ENCODE measurements around the gene NRL.

NRL gene

DNA sequence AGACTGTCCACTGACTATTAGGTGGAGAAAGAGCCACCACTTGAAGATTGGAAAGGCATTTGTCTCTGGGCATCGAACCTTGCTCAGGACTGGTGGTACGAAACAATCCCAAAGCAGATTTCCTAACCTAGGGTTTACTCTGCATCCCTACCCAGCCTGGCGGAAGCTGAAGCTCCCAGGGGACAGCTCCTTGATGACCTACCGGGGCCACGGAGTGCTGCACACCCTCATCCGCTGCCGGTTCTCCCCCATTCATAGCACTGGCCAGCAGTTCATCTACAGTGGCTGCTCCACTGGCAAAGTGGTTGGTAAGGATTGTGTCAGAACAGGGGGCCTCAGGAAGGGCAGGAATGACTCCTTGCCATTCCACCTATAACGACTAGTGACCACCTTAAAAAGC is 6.5 kb upstream of the NRL start:
- H3K27me3 ChIP-seq (ENCODE audit: insufficient read depth, low read length): no peaks in the 10 kb centered on the region
- H3K9me2 ChIP-seq (ENCODE audit: low read depth, low read length): no peaks in the 10 kb centered on the region
- no peak overlapping the region for H3K9ac ChIP-seq (ENCODE audit: low read length)
- H3F3A ChIP-seq (ENCODE audit: insufficient read depth, low read length): no peaks in the 10 kb centered on the region
- H2AFZ ChIP-seq (ENCODE audit: low read length): no peak overlapping the region
- no peaks in the 10 kb centered on the region for H3K79me2 ChIP-seq (ENCODE audit: insufficient read depth, low read length)
- TF ChIP-seq, protein P1, sequence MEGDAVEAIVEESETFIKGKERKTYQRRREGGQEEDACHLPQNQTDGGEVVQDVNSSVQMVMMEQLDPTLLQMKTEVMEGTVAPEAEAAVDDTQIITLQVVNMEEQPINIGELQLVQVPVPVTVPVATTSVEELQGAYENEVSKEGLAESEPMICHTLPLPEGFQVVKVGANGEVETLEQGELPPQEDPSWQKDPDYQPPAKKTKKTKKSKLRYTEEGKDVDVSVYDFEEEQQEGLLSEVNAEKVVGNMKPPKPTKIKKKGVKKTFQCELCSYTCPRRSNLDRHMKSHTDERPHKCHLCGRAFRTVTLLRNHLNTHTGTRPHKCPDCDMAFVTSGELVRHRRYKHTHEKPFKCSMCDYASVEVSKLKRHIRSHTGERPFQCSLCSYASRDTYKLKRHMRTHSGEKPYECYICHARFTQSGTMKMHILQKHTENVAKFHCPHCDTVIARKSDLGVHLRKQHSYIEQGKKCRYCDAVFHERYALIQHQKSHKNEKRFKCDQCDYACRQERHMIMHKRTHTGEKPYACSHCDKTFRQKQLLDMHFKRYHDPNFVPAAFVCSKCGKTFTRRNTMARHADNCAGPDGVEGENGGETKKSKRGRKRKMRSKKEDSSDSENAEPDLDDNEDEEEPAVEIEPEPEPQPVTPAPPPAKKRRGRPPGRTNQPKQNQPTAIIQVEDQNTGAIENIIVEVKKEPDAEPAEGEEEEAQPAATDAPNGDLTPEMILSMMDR (IDR thresholded peaks at IDR 0.05; ENCODE audit: low read length): no peak
- TF ChIP-seq EZH2 (IDR thresholded peaks at IDR 0.05; ENCODE audit: borderline replicate concordance, low read length): no peak
- no peak overlapping the region for H3K27ac ChIP-seq (ENCODE audit: low read depth, low read length, poor library complexity, severe bottlenecking)
- H4K20me1 ChIP-seq (ENCODE audit: insufficient read depth, low read length): no peaks in the 10 kb centered on the region
- H3K36me3 ChIP-seq (ENCODE audit: insufficient read depth, low read length): peaks cover 63% of the 10 kb centered on the region
- H3K9me3 ChIP-seq (ENCODE audit: low read length): no peaks in the 10 kb centered on the region
- no peak overlapping the region for H3K4me2 ChIP-seq (ENCODE audit: low read length)
- no peak overlapping the region for H3K4me3 ChIP-seq (ENCODE audit: low read depth, low read length, poor library complexity, severe bottlenecking)
- peaks cover 5% of the 10 kb centered on the region for H3K4me1 ChIP-seq (ENCODE audit: insufficient read depth, low read length, severe bottlenecking)

DNA sequence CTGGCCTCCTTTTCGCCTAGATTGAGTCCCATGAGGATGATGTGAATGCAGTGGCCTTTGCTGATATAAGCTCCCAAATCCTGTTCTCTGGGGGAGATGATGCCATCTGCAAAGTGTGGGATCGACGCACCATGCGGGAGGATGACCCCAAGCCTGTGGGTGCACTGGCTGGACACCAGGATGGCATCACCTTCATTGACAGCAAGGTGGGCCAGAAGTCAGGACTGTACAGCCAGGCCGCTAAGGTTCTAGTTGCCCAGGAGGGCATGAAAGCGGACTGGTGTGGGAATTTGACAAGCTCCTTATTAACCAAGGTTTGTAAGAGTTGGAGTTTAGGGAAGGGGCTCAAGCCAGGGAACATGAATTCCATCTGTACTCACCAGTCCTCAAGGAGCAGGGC is 4.9 kb upstream of the NRL start:
- H3K79me2 ChIP-seq (ENCODE audit: insufficient read depth, low read length): peaks cover 4% of the 10 kb centered on the region; the same call in 1 of the 2 replicates
- H3K36me3 ChIP-seq (ENCODE audit: insufficient read depth, low read length): peaks cover 63% of the 10 kb centered on the region
- no peak overlapping the region for H3K4me2 ChIP-seq (ENCODE audit: low read length)
- H3K9me3 ChIP-seq (ENCODE audit: low read length): no peaks in the 10 kb centered on the region
- H3K4me1 ChIP-seq (ENCODE audit: insufficient read depth, low read length, severe bottlenecking): peaks cover 14% of the 10 kb centered on the region
- no peaks in the 10 kb centered on the region for H3K27me3 ChIP-seq (ENCODE audit: insufficient read depth, low read length)
- no peak overlapping the region for H3K4me3 ChIP-seq (ENCODE audit: low read depth, low read length, poor library complexity, severe bottlenecking)
- H3K9ac ChIP-seq (ENCODE audit: low read length): no peak overlapping the region
- no peak overlapping the region for H2AFZ ChIP-seq (ENCODE audit: low read length)
- TF ChIP-seq, protein P1 (IDR thresholded peaks at IDR 0.05; ENCODE audit: low read length): no peak
- TF ChIP-seq EZH2 (IDR thresholded peaks at IDR 0.05; ENCODE audit: borderline replicate concordance, low read length): no peak
- no peaks in the 10 kb centered on the region for H4K20me1 ChIP-seq (ENCODE audit: insufficient read depth, low read length)
- H3F3A ChIP-seq (ENCODE audit: insufficient read depth, low read length): no peaks in the 10 kb centered on the region
- H3K9me2 ChIP-seq (ENCODE audit: low read depth, low read length): no peaks in the 10 kb centered on the region
- no peak overlapping the region for H3K27ac ChIP-seq (ENCODE audit: low read depth, low read length, poor library complexity, severe bottlenecking)

DNA sequence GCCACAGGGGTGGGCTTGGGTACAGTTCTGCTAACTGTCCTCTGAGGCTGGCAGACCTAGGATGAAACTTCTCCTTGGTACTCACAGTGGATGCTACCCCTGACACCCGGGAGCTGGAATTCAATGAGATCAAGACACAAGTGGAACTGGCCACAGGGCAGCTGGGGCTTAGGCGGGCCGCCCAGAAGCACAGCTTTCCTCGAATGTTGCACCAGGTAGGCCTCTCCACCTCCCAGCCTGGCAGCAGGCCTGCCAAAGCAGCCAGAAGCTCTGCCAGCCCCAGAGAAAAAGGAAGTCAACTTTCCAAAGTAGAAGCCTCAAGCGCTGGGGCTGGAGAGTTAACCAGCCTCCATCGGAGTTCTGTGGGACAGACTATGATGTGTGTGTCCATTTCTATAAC is 2.4 kb upstream of the NRL start:
- Histone ChIP-seq H3K27ac (ENCODE audit: low read depth, low read length, poor library complexity, severe bottlenecking) (no peak overlapping the region), H4K20me1 (ENCODE audit: insufficient read depth, low read length) (no peaks in the 10 kb centered on the region), H3K9me3 (ENCODE audit: low read length) (no peaks in the 10 kb centered on the region), H3K9ac (ENCODE audit: low read length) (no peak overlapping the region), H2AFZ (ENCODE audit: low read length) (no peak overlapping the region), H3F3A (ENCODE audit: insufficient read depth, low read length) (no peaks in the 10 kb centered on the region), H3K4me1 (ENCODE audit: insufficient read depth, low read length, severe bottlenecking) (peaks cover 18% of the 10 kb centered on the region), H3K27me3 (ENCODE audit: insufficient read depth, low read length) (no peaks in the 10 kb centered on the region), H3K36me3 (ENCODE audit: insufficient read depth, low read length) (peaks cover 48% of the 10 kb centered on the region), H3K79me2 (ENCODE audit: insufficient read depth, low read length) (peaks cover 4% of the 10 kb centered on the region; the same call in 1 of the 2 replicates), H3K4me3 (ENCODE audit: low read depth, low read length, poor library complexity, severe bottlenecking) (no peak overlapping the region), H3K9me2 (ENCODE audit: low read depth, low read length) (no peaks in the 10 kb centered on the region), H3K4me2 (ENCODE audit: low read length) (no peak overlapping the region)
- TF ChIP-seq EZH2 (IDR thresholded peaks at IDR 0.05; ENCODE audit: borderline replicate concordance, low read length): no peak
- TF ChIP-seq, protein P1 (IDR thresholded peaks at IDR 0.05; ENCODE audit: low read length): no peak
